K562 (cell line): ENCODE results near the gene CHCT1.

Experiments
- ADNP ChIP-seq: fragments of 200-800 bp; sonication (Bioruptor generic); IDR thresholded peaks from 2 replicates; pipeline ENCODE4 v1.6.1; 2016; ENCODE audit warnings: missing genetic modification characterization, missing compliant biosample characterization
- BRCA1 ChIP-seq, 2 experiments: fragments of 450-650 bp in 1 of 2; sonication (generic) in 1 of 2; formaldehyde crosslinking in 1 of 2; IDR thresholded peaks; 2 replicates each; pipeline versions ENCODE4 v1.5.0 to v1.6.1; 2017 to 2020; ENCODE audit warnings: mild to moderate bottlenecking in 1 of 2, missing genetic modification reagents in 1 of 2
- CTBP1 ChIP-seq: fragments of 450-650 bp; IDR thresholded peaks from 2 replicates; pipeline ENCODE4 v1.6.1; 2016; ENCODE audit warnings: borderline replicate concordance
- EGR1 ChIP-seq: fragments of 450-650 bp; conservative IDR thresholded peaks from 2 replicates; pipeline ENCODE4 v1.6.1; 2017; ENCODE audit warnings: mild to moderate bottlenecking
- ETV5 ChIP-seq: sonication (generic); formaldehyde crosslinking; IDR thresholded peaks from 2 replicates; pipeline ENCODE4 v1.4.0; 2020; ENCODE audit warnings: low read depth, mild to moderate bottlenecking, missing genetic modification reagents
- EZH2 ChIP-seq: IDR thresholded peaks from 2 replicates; pipeline ENCODE4 v1.6.1; 2012; ENCODE audit warnings: low read depth, mild to moderate bottlenecking, inconsistent platforms, low read length, borderline replicate concordance
- GABPA ChIP-seq: fragments of 200-800 bp; sonication (Bioruptor generic); conservative IDR thresholded peaks from 2 replicates; pipeline ENCODE4 v1.6.1; 2016; ENCODE audit warnings: low read depth, missing genetic modification characterization, missing compliant biosample characterization
- NFATC3 ChIP-seq: fragments of 450-650 bp; IDR thresholded peaks from 2 replicates; pipeline ENCODE4 v1.6.1; 2017; ENCODE audit warnings: mild to moderate bottlenecking
- PHF8 ChIP-seq: fragments of 200-600 bp; sonication (generic); IDR thresholded peaks from 2 replicates; pipeline ENCODE4 v1.6.1; 2012; ENCODE audit warnings: mixed run types, mild to moderate bottlenecking, inconsistent platforms, low read length, moderate library complexity, borderline replicate concordance
- SRSF7 ChIP-seq: fragments of 200-400 bp; formaldehyde crosslinking; optimal IDR thresholded peaks from 2 replicates; pipeline ENCODE3; 2017; ENCODE audit warnings: mild to moderate bottlenecking, low read depth, low read length
- TBL1XR1 ChIP-seq, 2 experiments: IDR thresholded peaks; 2 replicates each; pipeline ENCODE4 v1.6.1; 2012; ENCODE audit warnings: improper control_type of control experiment in 2 of 2, low read length in 2 of 2, mild to moderate bottlenecking in 1 of 2
- TF ChIP-seq, protein P1 (sequence below), 3 experiments: IDR thresholded peaks in 2 of 3; conservative IDR thresholded peaks in 1 of 3; 2 replicates each; pipeline ENCODE4 v1.5.1; 2011 to 2012; ENCODE audit warnings: low read length in 3 of 3, mild to moderate bottlenecking in 3 of 3, control low read depth in 2 of 3, improper control_type of control experiment in 1 of 3, inconsistent platforms in 1 of 3, low read depth in 1 of 3, mixed read lengths in 1 of 3, moderate library complexity in 1 of 3; ENCODE audit not compliant: insufficient read depth in 2 of 3
- TF ChIP-seq, protein P2 (sequence below): fragments of 450-650 bp; formaldehyde crosslinking; IDR thresholded peaks from 2 replicates; pipeline ENCODE4 v1.4.0; 2020; ENCODE audit warnings: mild to moderate bottlenecking, moderate library complexity
- TF ChIP-seq, protein P3 (sequence below), 2 experiments: fragments of 150-350 bp in 1 of 2; IDR thresholded peaks; 2 replicates each; pipeline ENCODE4 v1.6.1; 2012 to 2016; ENCODE audit warnings: low read depth in 2 of 2, low read length in 2 of 2, mild to moderate bottlenecking in 1 of 2, moderate library complexity in 1 of 2

DNA sequence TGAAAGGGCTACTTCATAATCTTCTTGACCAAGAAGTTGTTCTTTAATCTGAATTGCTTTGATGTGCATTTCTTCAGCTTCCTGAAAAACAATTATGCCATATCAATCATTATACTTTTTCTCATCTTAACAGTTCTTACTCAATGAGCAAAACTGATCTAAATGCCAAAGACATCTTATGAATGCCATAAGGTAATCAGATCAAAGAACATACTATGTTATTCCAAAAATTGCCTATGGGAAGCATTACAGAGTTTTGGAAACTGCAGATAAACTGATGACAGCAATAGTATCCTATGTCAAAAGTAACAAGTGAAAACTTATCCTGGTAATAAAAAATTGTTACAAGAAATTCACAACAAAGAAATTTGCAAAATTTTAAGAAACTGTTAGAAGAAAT is 29.7 kb downstream of the CHCT1 start:
- TF ChIP-seq, protein P1, sequence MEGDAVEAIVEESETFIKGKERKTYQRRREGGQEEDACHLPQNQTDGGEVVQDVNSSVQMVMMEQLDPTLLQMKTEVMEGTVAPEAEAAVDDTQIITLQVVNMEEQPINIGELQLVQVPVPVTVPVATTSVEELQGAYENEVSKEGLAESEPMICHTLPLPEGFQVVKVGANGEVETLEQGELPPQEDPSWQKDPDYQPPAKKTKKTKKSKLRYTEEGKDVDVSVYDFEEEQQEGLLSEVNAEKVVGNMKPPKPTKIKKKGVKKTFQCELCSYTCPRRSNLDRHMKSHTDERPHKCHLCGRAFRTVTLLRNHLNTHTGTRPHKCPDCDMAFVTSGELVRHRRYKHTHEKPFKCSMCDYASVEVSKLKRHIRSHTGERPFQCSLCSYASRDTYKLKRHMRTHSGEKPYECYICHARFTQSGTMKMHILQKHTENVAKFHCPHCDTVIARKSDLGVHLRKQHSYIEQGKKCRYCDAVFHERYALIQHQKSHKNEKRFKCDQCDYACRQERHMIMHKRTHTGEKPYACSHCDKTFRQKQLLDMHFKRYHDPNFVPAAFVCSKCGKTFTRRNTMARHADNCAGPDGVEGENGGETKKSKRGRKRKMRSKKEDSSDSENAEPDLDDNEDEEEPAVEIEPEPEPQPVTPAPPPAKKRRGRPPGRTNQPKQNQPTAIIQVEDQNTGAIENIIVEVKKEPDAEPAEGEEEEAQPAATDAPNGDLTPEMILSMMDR (IDR thresholded peaks at IDR 0.05 in 2 of 3, conservative IDR thresholded peaks at IDR 0.05 in 1 of 3; ENCODE audit: insufficient read depth in 2 of 3, low read depth in 1 of 3, low read length in 3 of 3), result no peak
- TF ChIP-seq, protein P2, sequence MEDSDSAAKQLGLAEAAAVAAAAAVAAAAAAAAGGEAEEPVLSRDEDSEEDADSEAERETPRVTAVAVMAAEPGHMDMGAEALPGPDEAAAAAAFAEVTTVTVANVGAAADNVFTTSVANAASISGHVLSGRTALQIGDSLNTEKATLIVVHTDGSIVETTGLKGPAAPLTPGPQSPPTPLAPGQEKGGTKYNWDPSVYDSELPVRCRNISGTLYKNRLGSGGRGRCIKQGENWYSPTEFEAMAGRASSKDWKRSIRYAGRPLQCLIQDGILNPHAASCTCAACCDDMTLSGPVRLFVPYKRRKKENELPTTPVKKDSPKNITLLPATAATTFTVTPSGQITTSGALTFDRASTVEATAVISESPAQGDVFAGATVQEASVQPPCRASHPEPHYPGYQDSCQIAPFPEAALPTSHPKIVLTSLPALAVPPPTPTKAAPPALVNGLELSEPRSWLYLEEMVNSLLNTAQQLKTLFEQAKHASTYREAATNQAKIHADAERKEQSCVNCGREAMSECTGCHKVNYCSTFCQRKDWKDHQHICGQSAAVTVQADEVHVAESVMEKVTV, result no peak
- TF ChIP-seq EZH2, result no peak
- TF ChIP-seq CTBP1, result no peak
- TF ChIP-seq TBL1XR1 (IDR thresholded peaks at IDR 0.05; ENCODE audit: low read length in 2 of 2), result no peak
- TF ChIP-seq ETV5 (CRISPR knock-in tag), result no peak
- TF ChIP-seq NFATC3, result no peak
- TF ChIP-seq GABPA (tag), result no peak
- TF ChIP-seq BRCA1 (IDR thresholded peaks at IDR 0.05), result no peak
- TF ChIP-seq BRCA1 (CRISPR knock-in tag; IDR thresholded peaks at IDR 0.05), result no peak
- no peak for TF ChIP-seq ADNP (tag)
- no peak for TF ChIP-seq PHF8
- no peak for TF ChIP-seq EGR1
- TF ChIP-seq SRSF7, result no peak
- TF ChIP-seq, protein P3, sequence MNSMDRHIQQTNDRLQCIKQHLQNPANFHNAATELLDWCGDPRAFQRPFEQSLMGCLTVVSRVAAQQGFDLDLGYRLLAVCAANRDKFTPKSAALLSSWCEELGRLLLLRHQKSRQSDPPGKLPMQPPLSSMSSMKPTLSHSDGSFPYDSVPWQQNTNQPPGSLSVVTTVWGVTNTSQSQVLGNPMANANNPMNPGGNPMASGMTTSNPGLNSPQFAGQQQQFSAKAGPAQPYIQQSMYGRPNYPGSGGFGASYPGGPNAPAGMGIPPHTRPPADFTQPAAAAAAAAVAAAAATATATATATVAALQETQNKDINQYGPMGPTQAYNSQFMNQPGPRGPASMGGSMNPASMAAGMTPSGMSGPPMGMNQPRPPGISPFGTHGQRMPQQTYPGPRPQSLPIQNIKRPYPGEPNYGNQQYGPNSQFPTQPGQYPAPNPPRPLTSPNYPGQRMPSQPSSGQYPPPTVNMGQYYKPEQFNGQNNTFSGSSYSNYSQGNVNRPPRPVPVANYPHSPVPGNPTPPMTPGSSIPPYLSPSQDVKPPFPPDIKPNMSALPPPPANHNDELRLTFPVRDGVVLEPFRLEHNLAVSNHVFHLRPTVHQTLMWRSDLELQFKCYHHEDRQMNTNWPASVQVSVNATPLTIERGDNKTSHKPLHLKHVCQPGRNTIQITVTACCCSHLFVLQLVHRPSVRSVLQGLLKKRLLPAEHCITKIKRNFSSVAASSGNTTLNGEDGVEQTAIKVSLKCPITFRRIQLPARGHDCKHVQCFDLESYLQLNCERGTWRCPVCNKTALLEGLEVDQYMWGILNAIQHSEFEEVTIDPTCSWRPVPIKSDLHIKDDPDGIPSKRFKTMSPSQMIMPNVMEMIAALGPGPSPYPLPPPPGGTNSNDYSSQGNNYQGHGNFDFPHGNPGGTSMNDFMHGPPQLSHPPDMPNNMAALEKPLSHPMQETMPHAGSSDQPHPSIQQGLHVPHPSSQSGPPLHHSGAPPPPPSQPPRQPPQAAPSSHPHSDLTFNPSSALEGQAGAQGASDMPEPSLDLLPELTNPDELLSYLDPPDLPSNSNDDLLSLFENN (IDR thresholded peaks at IDR 0.05; ENCODE audit: low read depth in 2 of 2, low read length in 2 of 2), result no peak
